GM21529 (cell line): ENCODE results near the gene PRKAG1.

Source experiments
- ATAC-seq: cut with Tn5 transposase; IDR thresholded peaks from one replicate; pipeline ENCODE4 v1.9.1; 2021; ENCODE audit not compliant: unreplicated experiment

Gene PRKAG1

GRCh38 chr12:49050507-49051372 lies 32.2 kb upstream of the PRKAG1 start:
- ATAC-seq = no peak

GRCh38 chr12:49049566-49050224 lies 31.1 kb upstream of the PRKAG1 start:
- ATAC-seq = no peak

GRCh38 chr12:49048953-49049352 lies 30.4 kb upstream of the PRKAG1 start:
- ATAC-seq = no peak

- ATAC-seq = no peak
Measured at GRCh38 chr12:49046129-49046895, 27.7 kb upstream of the PRKAG1 start.

- ATAC-seq = no peak
Measured at GRCh38 chr12:49044660-49045059, 26.1 kb upstream of the PRKAG1 start.

GRCh38 chr12:49043856-49044258 lies 25.3 kb upstream of the PRKAG1 start:
- ATAC-seq = no peak

- no peak for ATAC-seq
Measured at GRCh38 chr12:49043241-49043640, 24.7 kb upstream of the PRKAG1 start.

- ATAC-seq = no peak
Measured at GRCh38 chr12:49041881-49042484, 23.4 kb upstream of the PRKAG1 start.

- no peak for ATAC-seq
Measured at GRCh38 chr12:49041036-49041880, 22.7 kb upstream of the PRKAG1 start.

GRCh38 chr12:49040364-49040855 lies 21.8 kb upstream of the PRKAG1 start:
- ATAC-seq = no peak

- no peak for ATAC-seq
Measured at GRCh38 chr12:49039421-49040363, 21.1 kb upstream of the PRKAG1 start.

GRCh38 chr12:49038291-49038955 lies 19.8 kb upstream of the PRKAG1 start:
- ATAC-seq = no peak

- ATAC-seq = no peak
Measured at GRCh38 chr12:49037947-49038237, 19.3 kb upstream of the PRKAG1 start.

- ATAC-seq = no peak
Measured at GRCh38 chr12:49037111-49037946, 18.8 kb upstream of the PRKAG1 start.

- no peak for ATAC-seq
Measured at GRCh38 chr12:49036029-49036428, 17.5 kb upstream of the PRKAG1 start.

GRCh38 chr12:49034286-49034622 lies 15.7 kb upstream of the PRKAG1 start:
- no peak for ATAC-seq

- no peak for ATAC-seq
Measured at GRCh38 chr12:49033611-49034285, 15.2 kb upstream of the PRKAG1 start.
